DMS53 (cell line): ENCODE measurements around the gene PPIL4.

Source experiments
- DNase-seq: peaks from one replicate; lab custom pipeline; 2025; lab: John Stamatoyannopoulos, UW

Gene PPIL4

GRCh38 chr6:149458196-149458595, 87.6 kb downstream of the PPIL4 start:
- DNase-seq, result no peak

- DNase-seq, result peak; percentile 71
These were observed 88.4 kb downstream of the PPIL4 start for GRCh38 chr6:149457316-149457884.

DNA sequence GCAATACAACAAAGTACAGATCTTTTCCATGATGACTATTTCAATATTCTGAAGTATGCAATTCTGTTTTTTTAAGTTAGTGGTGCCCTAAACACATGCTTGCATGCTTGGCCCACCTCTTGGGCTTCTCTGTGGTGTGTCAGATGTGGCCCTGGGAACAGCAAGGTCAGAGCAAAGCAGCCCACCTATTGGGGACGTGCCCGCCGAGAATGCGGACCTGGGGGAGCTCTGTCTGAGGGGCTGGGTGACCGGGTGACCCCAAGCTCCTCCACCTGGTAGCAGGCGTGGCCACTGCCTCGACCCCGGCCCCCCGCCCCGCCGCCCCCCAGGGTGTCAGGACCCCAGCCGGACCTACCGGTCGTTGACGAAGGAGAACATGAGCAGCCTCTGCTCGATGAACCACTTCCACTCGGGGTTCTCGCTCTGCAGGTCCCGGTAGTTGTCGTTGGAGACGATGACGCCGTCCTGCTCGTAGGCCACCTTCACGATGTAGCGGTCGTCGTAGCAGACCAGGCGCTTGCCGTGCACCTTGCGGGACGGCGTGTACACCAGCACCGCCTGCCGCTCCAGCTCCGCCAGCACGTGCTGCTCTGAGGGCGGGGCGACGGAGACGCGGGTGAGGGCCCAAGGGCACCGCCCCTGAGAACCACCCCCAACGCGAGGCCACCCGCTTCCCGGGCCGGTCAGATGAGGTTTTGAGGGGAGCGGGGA, 89.4 kb downstream of the PPIL4 start:
- no peak for DNase-seq

DNA sequence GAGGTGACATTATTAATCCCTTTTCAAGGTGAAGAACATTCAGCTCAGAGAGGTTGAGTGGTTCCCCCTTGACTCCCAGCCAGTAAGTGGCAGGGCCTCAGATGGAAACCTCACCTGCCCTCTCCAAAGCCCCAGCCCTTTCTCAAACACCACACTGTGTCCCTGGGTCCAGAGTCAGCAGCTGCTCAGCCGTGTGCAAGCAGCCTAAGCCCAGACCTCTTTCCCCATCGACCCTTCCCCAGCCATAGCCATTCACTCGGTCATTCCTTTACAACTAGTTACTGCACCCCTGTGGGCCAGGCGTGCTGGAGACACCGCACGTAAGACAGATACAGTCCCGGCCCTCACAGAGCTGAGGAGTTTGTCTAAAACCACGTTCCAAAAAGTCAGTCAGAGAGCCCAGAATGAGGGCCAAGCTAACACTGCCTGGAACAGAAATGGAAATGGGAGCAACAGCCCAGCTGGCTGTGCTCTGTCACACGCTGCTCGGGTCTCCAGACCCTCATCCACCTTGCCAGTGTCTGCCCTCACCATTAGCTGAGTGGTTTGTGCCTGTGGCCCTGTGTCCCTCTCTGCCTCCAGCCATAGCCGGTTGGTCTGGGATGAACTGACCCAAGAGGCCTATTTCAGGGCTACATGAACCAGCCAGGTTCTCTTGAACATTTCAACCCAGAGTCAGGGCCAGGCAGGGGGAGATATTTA, 90.7 kb downstream of the PPIL4 start:
- peak; percentile 20 for DNase-seq
